Vagina (tissue), 2 donors: Measurements from ENCODE around the gene OTUB1. TPM values are rescaled to one million over a fixed set of nuclear protein-coding genes. Genes with fewer than 3 reads are reported as not detected.
"Not testable (repeated sequence)": the region's sequence is repeated elsewhere in the genome, so short reads cannot be mapped to it uniquely, and the experiment has no call there.

ENCODE experiments used
- DNase-seq, 2 donors: peaks; one replicate each; pipeline ENCODE4 v3.0.0-alpha.2; 2017; ENCODE audit errors: extremely low spot score in 2 of 2
- H3K27ac ChIP-seq: fragments of 200-600 bp; sonication (generic); one replicate; pipeline ENCODE4 v1.5.1; 2019
- H3K27me3 ChIP-seq: fragments of 200-600 bp; sonication (generic); one replicate; pipeline ENCODE4 v1.5.1; 2019
- H3K36me3 ChIP-seq, 2 donors: fragments of 200-600 bp; sonication (generic); one replicate each; pipeline ENCODE4 v1.5.1; 2017 to 2019
- H3K4me1 ChIP-seq: fragments of 200-600 bp; sonication (generic); one replicate; pipeline ENCODE4 v1.5.1; 2019
- H3K4me3 ChIP-seq, 2 donors: fragments of 200-600 bp; sonication (generic); 1 replicate in 1 of 2; 2 replicates in 1 of 2; pipeline ENCODE4 v1.5.1; 2016 to 2019
- H3K9me3 ChIP-seq: fragments of 200-600 bp; sonication (generic); one replicate; pipeline ENCODE4 v1.5.1; 2019
- CTCF ChIP-seq, 3 experiments: fragments of 450-650 bp in 2 of 3; fragments of 200-600 bp in 1 of 3; sonication (generic) in 1 of 3; IDR thresholded peaks; one replicate each; pipeline ENCODE4 v1.5.1; 2017 to 2019; ENCODE audit warnings: antibody characterized with exemption in 3 of 3, mild to moderate bottlenecking in 2 of 3, moderate library complexity in 2 of 3
- POLR2A ChIP-seq, 2 donors: fragments of 450-650 bp; IDR thresholded peaks; one replicate each; pipeline ENCODE4 v1.6.1; 2017; ENCODE audit warnings: antibody characterized with exemption in 2 of 2, mild to moderate bottlenecking in 2 of 2, moderate library complexity in 2 of 2
- POLR2AphosphoS5 ChIP-seq, 2 donors: sonication (generic); formaldehyde crosslinking; IDR thresholded peaks; one replicate each; pipeline ENCODE4 v1.9.0; 2017; ENCODE audit warnings: antibody characterized with exemption in 2 of 2, mild to moderate bottlenecking in 2 of 2, low read depth in 1 of 2; ENCODE audit not compliant: insufficient read depth in 1 of 2
- intact Hi-C: fragments of 100-400 bp; cut with DNase I; formaldehyde crosslinking; loops from one replicate; pipeline ENCODE4 v1.15.1; 2023
- small RNA-seq: library from RNA; depleted of rRNA; stranded (forward); fragments of <200 nt; gene quantifications from one replicate; pipeline ENCODE3, GENCODE V24; 2016
- total RNA-seq: library from RNA; depleted of rRNA; stranded (reverse); fragments of >200 nt; gene quantifications from one replicate; pipeline ENCODE4 v1.2.3, GENCODE V29; 2016

Gene OTUB1
- total RNA-seq, 1 donor from 2014 or later: 85.0 TPM

GRCh38 chr11:64042301-64042700 lies 56.1 kb downstream of the OTUB1 start:
- Histone ChIP-seq H3K4me1 (peaks cover 3% of the 10 kb centered on the region), H3K4me3 (no peak overlapping the region), H3K36me3 (no peaks in the 10 kb centered on the region), H3K27me3 (no peaks in the 10 kb centered on the region), H3K9me3 (no peaks in the 10 kb centered on the region), H3K27ac (no peak overlapping the region)
- DNase-seq: no peak
- TF ChIP-seq CTCF (IDR thresholded peaks at IDR 0.05) (no peak), POLR2AphosphoS5 (IDR thresholded peaks at IDR 0.05; ENCODE audit: insufficient read depth in 1 of 2, low read depth in 1 of 2) (no peak), POLR2A (IDR thresholded peaks at IDR 0.05) (no peak)
- intact Hi-C loops: no loop called here

- intact Hi-C loops: no loop called here
- TF ChIP-seq CTCF (IDR thresholded peaks at IDR 0.05) (no peak), POLR2A (IDR thresholded peaks at IDR 0.05) (no peak), POLR2AphosphoS5 (IDR thresholded peaks at IDR 0.05; ENCODE audit: insufficient read depth in 1 of 2, low read depth in 1 of 2) (no peak)
- no peaks in the 10 kb centered on the region for H3K9me3 ChIP-seq
Measured at GRCh38 chr11:64043545-64043944, 57.3 kb downstream of the OTUB1 start.

GRCh38 chr11:64044730-64045393 lies 58.6 kb downstream of the OTUB1 start:
- Histone ChIP-seq H3K4me1 (peaks cover 3% of the 10 kb centered on the region), H3K4me3 (no peak overlapping the region), H3K36me3 (no peaks in the 10 kb centered on the region), H3K9me3 (no peaks in the 10 kb centered on the region), H3K27ac (no peak overlapping the region), H3K27me3 (no peaks in the 10 kb centered on the region)
- intact Hi-C loops: no loop called here
- no peak for DNase-seq
- TF ChIP-seq CTCF (IDR thresholded peaks at IDR 0.05) (no peak), POLR2A (IDR thresholded peaks at IDR 0.05) (no peak), POLR2AphosphoS5 (IDR thresholded peaks at IDR 0.05; ENCODE audit: insufficient read depth in 1 of 2, low read depth in 1 of 2) (no peak)

More at GRCh38 chr11:64043545-64043944, 57.3 kb downstream of the OTUB1 start:
- no peak for DNase-seq
- Histone ChIP-seq H3K27ac (no peak overlapping the region), H3K27me3 (no peaks in the 10 kb centered on the region), H3K4me1 (peaks cover 3% of the 10 kb centered on the region), H3K36me3 (no peaks in the 10 kb centered on the region), H3K4me3 (no peak overlapping the region)

- H3K27ac ChIP-seq: no peak overlapping the region
- H3K9me3 ChIP-seq: no peaks in the 10 kb centered on the region
- H3K27me3 ChIP-seq: no peaks in the 10 kb centered on the region
- H3K4me3 ChIP-seq: no peak overlapping the region
- H3K36me3 ChIP-seq: no peaks in the 10 kb centered on the region
- no peak for DNase-seq
- TF ChIP-seq POLR2AphosphoS5 (IDR thresholded peaks at IDR 0.05; ENCODE audit: insufficient read depth in 1 of 2, low read depth in 1 of 2) (no peak), POLR2A (IDR thresholded peaks at IDR 0.05) (no peak), CTCF (IDR thresholded peaks at IDR 0.05) (no peak)
- intact Hi-C loops: no loop called here
- H3K4me1 ChIP-seq: peaks cover 3% of the 10 kb centered on the region
Measured at GRCh38 chr11:64045700-64046099, 59.5 kb downstream of the OTUB1 start.

GRCh38 chr11:64047373-64047772 lies 61.1 kb downstream of the OTUB1 start:
- H3K9me3 ChIP-seq, H3K27me3 ChIP-seq, H3K27ac ChIP-seq, H3K36me3 ChIP-seq, DNase-seq, H3K4me1 ChIP-seq, H3K4me3 ChIP-seq, intact Hi-C loops: not testable (repeated sequence)

Small RNAs within 50 kb of the gene (small RNA-seq; reads per million reads assigned to genes)
- not detected for gene RNU6-45P

Other genes with a start within 250 kb of the OTUB1 start
- gene ZFTA, start 217.7 kb upstream of the OTUB1 start, total RNA-seq: 13.0 TPM
- gene SPINDOC, start 173.0 kb upstream of the OTUB1 start, total RNA-seq: 6.6 TPM
- 35.6 TPM for gene MARK2, start 147.3 kb upstream of the OTUB1 start, total RNA-seq
- not detected for gene RCOR2, start 69.3 kb upstream of the OTUB1 start, total RNA-seq
- gene NAA40, start 47.4 kb upstream of the OTUB1 start, total RNA-seq: 7.1 TPM
- gene COX8A, start 11.8 kb upstream of the OTUB1 start, total RNA-seq: 383 TPM
- gene FLRT1, start 49.5 kb downstream of the OTUB1 start, total RNA-seq: 0.49 TPM
- gene MACROD1, start 179.7 kb downstream of the OTUB1 start, total RNA-seq: 61.4 TPM
- 91.3 TPM for gene STIP1, start 199.7 kb downstream of the OTUB1 start, total RNA-seq
- gene FERMT3, start 220.3 kb downstream of the OTUB1 start, total RNA-seq: 24.3 TPM
- gene TRPT1, start 239.7 kb downstream of the OTUB1 start, total RNA-seq: 27.7 TPM
- gene NUDT22, start 239.8 kb downstream of the OTUB1 start, total RNA-seq: 38.8 TPM
- gene DNAJC4, start 244.1 kb downstream of the OTUB1 start, total RNA-seq: 43.7 TPM
- gene VEGFB, start 248.1 kb downstream of the OTUB1 start, total RNA-seq: 44.9 TPM